Stimulated activated naive CD4-positive, alpha-beta T cell treated with Interleukin-2 at 50 U/mL for 16 hours (primary cell): ENCODE data around the gene NMT1.

Experiments
- DNase-seq: peaks from one replicate; lab custom pipeline; 2025; lab: John Stamatoyannopoulos, UW

The NMT1 gene

DNA sequence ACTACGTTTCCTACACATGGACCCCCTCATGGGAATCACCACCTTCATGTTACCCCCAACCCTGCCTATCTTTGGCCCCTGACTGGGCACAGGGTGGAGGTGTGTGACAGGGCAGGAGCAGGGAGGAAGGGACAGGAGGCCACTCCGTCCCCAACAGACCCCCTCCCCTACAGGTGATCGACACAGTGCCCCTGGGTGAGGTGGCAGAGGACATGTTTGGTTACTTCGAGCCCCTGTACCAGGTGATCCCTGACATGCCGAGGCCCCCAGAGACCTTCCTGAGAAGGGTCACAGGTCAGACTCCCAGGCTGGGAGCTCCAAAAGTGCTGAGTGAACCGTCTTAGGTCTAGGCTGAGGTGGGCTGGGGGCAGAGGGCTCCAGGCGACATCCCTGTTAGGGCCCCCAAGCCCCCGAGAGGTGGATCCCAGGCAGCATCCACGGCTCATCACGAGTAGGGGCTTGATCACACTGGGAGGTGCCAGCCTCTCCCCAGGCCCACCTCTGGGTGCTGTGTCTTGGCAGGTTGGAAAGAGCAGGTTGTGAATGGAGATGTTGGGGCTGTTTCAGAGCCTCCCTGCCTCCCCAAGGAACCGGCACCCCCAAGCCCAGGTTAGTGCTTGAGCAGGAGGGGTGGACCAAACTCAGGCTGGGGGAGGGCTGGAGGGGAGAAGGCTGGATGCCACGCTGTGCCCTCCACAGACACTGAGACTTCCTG, 75.9 kb downstream of the NMT1 start:
- no peak for DNase-seq

GRCh38 chr17:45137561-45138305, 76.6 kb downstream of the NMT1 start:
- no peak for DNase-seq

GRCh38 chr17:45138911-45139532, 77.9 kb downstream of the NMT1 start:
- DNase-seq, result no peak

- no peak for DNase-seq
Measured at GRCh38 chr17:45139533-45139920, 78.4 kb downstream of the NMT1 start.

DNA sequence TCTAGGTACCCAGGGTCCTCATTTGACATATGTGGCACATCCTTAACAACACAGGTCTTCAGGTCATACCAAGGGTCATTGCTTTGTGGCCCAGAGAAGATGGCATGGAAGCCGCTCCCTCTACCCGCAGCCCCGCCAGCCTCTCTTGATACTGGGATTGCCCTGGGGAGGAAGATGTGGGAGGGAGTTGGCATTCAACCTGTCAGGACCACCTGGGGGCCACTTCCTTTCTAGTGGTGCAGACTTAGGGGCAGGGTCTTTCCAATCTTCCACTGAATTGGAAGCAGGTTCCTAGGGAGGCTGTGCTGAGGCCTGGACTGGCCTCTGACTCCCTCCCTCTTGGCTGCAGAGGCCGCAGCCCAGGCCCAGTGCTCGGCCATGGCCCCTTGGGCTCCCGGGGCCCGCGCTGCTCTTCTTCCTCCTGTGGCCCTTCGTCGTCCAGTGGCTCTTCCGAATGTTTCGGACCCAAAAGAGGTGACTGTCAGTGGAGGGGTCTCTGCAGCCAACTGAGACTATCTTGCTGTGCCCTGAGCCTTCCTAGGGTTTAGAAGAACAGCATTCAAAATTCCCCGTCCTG, 82.1 kb downstream of the NMT1 start:
- no peak for DNase-seq

- no peak for DNase-seq
Measured at GRCh38 chr17:45143767-45144198, 82.7 kb downstream of the NMT1 start.

DNA sequence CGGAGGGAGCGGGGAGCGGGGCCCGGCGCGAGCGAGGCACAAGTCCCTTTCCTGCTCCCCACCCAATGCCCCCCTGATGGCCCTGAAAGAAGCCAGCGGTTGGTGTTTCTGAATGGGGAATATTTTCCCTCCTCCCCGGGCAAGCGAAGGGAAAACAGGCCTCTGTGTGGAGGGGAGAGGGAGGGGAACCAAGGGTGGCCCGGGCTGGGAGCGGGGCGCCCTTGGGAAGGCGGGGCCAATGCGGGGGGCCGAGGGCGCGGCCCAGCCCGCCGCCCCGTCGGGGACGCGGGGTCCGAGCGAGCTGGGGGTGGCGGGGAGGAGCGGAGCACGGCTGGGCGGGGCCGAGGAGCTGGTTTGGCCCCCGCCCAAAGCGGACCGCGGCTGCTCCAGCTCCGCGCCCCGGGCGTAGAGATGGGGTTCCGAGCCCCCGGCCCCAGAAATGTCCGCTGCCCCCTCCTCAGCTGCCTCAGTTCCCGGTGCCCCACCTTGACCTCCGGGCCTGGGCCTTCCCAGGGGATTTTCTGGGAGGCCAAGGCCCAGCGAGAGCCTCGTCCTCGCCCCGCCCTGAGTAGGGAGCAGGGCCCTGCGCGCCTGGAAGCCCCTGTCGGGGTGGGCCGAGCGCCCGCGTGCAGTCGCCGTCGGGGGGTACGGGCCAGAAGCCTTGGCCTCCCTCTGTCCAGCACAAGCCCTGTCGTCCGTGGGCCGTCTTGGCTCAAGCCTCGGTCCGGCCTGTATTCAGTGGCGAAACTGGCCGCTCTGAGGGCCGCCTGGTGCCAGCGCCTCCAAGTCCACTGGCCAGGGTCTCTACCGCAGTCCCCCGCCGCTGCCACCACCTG, 83.3 kb downstream of the NMT1 start:
- peak; percentile 10 for DNase-seq

DNA sequence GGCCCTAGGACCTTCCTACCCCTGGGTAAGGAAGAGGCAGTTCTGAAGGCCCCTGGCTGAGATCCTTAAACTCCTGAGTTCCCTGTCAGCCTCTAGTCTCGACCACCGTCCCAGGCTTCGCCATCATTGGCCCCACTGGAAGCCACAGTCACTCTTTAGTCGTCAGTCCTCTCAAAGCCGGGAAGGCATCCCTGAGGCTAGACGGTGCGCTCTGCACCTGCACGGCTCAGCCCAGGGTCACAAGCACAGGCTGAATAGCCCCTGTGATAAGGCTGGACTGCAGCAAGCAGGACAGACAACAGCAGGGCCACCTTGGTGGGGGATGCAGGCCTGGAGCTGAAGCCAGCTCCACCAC, 83.9 kb downstream of the NMT1 start:
- no peak for DNase-seq

GRCh38 chr17:45146166-45146565, 85.0 kb downstream of the NMT1 start:
- no peak for DNase-seq

GRCh38 chr17:45146592-45146889, 85.4 kb downstream of the NMT1 start:
- no peak for DNase-seq

- peak; percentile 77 for DNase-seq
Measured at GRCh38 chr17:45146890-45147580, 85.9 kb downstream of the NMT1 start.

- DNase-seq, result peak; percentile 77
Measured at GRCh38 chr17:45147581-45148182, 86.6 kb downstream of the NMT1 start.

DNA sequence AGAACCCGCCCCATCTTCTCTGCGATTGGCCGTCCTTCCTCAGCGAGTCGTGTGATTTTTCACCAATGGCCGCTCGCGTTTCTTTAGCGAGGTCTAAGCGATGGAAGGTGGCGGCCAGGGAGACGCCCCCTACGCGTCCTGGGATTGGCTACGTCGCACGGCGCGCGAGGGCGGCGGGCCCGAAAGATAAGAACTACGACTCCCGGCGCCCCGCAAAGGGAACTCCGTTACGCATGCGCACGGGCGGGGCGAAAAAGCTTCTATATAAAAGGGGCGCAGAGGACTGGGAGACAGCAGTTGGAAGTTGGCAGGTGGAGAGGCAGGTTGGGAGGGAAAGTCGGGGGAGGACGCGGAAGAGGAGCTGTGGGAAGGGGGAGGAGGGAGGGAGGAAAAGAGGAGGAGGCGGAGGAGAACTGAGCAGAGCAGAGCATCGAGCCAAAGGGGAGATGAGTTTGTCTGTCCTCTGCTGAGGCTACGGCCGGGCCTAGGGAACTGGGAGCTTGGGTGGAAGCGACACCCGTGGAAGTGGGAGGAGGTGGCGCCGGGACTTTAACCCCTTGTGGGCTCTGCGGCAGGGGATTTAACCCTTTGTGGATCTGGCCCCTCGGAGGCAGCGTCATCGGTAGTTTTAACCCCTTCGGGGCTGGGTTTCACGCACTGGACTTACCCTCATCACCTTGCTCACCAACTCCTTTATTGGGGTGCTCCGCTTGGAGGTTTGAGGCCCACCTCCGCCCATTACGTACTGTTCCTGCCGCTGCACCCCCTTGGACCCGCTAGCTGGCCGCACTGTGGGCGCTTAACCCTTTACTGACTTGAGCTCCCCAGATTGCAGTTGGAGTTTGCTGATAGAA, 87.3 kb downstream of the NMT1 start, which contains the start of gene HEXIM1:
TSS of gene HEXIM1 (plus strand) at position 293 of the 854 bp plus-strand sequence. CDS start 716 bp downstream, outside the sequence.
- peak; percentile 99 for DNase-seq

DNA sequence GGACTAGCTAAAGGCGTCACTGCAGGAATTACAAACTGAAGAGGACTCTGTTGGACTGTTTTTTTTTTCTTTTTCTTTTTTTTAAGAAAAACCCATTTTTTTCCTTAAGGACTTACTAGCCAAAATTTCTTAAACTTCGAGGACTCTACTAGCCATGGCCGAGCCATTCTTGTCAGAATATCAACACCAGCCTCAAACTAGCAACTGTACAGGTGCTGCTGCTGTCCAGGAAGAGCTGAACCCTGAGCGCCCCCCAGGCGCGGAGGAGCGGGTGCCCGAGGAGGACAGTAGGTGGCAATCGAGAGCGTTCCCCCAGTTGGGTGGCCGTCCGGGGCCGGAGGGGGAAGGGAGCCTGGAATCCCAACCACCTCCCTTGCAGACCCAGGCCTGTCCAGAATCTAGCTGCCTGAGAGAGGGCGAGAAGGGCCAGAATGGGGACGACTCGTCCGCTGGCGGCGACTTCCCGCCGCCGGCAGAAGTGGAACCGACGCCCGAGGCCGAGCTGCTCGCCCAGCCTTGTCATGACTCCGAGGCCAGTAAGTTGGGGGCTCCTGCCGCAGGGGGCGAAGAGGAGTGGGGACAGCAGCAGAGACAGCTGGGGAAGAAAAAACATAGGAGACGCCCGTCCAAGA, 88.0 kb downstream of the NMT1 start:
- peak; percentile 75 for DNase-seq

DNA sequence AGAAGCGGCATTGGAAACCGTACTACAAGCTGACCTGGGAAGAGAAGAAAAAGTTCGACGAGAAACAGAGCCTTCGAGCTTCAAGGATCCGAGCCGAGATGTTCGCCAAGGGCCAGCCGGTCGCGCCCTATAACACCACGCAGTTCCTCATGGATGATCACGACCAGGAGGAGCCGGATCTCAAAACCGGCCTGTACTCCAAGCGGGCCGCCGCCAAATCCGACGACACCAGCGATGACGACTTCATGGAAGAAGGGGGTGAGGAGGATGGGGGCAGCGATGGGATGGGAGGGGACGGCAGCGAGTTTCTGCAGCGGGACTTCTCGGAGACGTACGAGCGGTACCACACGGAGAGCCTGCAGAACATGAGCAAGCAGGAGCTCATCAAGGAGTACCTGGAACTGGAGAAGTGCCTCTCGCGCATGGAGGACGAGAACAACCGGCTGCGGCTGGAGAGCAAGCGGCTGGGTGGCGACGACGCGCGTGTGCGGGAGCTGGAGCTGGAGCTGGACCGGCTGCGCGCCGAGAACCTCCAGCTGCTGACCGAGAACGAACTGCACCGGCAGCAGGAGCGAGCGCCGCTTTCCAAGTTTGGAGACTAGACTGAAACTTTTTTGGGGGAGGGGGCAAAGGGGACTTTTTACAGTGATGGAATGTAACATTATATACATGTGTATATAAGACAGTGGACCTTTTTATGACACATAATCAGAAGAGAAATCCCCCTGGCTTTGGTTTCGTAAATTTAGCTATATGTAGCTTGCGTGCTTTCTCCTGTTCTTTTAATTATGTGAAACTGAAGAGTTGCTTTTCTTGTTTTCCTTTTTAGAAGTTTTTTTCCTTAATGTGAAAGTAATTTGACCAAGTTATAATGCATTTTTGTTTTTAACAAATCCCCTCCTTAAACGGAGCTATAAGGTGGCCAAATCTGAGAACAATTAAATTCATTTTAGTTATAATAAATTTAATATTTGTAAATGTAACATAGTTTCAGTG, 88.8 kb downstream of the NMT1 start:
- DNase-seq, result peak; percentile 37

GRCh38 chr17:45150911-45151809, 90.0 kb downstream of the NMT1 start:
- no peak for DNase-seq

- no peak for DNase-seq
Measured at GRCh38 chr17:45155029-45155428, 93.9 kb downstream of the NMT1 start.
